KMS-11 (cell line): ENCODE data around the gene AIMP2.

Experiments used
- H2AFZ ChIP-seq: fragments of 200-600 bp; sonication (generic); 2 replicates; pipeline ENCODE4 v1.6.1; 2016; ENCODE audit warnings: antibody characterized with exemption, mixed run types, low read depth
- H3K27ac ChIP-seq: fragments of 200-600 bp; sonication (generic); 2 replicates; pipeline ENCODE4 v1.6.1; 2016; ENCODE audit warnings: mild to moderate bottlenecking, mixed run types
- H3K27me3 ChIP-seq: fragments of 200-600 bp; sonication (generic); 2 replicates; pipeline ENCODE4 v1.6.1; 2017; ENCODE audit warnings: mild to moderate bottlenecking, low read depth, mixed run types, moderate library complexity; ENCODE audit not compliant: insufficient read depth
- H3K36me3 ChIP-seq: fragments of 200-600 bp; sonication (generic); 2 replicates; pipeline ENCODE4 v1.6.1; 2017; ENCODE audit warnings: mild to moderate bottlenecking, mixed run types; ENCODE audit not compliant: insufficient read depth
- H3K4me1 ChIP-seq: fragments of 200-600 bp; sonication (generic); 2 replicates; pipeline ENCODE4 v1.6.1; 2016; ENCODE audit warnings: mild to moderate bottlenecking, low read depth, mixed run types; ENCODE audit not compliant: poor library complexity, severe bottlenecking
- H3K4me2 ChIP-seq: fragments of 200-600 bp; sonication (generic); 2 replicates; pipeline ENCODE4 v1.7.0; 2016; ENCODE audit warnings: mild to moderate bottlenecking, mixed run types
- H3K4me3 ChIP-seq: fragments of 200-600 bp; sonication (generic); IDR thresholded peaks from 2 replicates; pipeline ENCODE4 v1.6.1; 2017; ENCODE audit warnings: low read depth, low read length, mixed read lengths; ENCODE audit not compliant: insufficient read depth
- H3K79me2 ChIP-seq: fragments of 200-600 bp; sonication (generic); 2 replicates; pipeline ENCODE4 v1.6.1; 2016; ENCODE audit warnings: low read depth, mixed run types; ENCODE audit not compliant: insufficient read depth
- H3K9ac ChIP-seq: fragments of 200-600 bp; sonication (generic); 2 replicates; pipeline ENCODE4 v1.6.1; 2016; ENCODE audit warnings: mild to moderate bottlenecking, mixed run types
- H4K20me1 ChIP-seq: fragments of 200-600 bp; sonication (generic); 2 replicates; pipeline ENCODE4 v1.6.1; 2016; ENCODE audit warnings: mild to moderate bottlenecking, mixed run types; ENCODE audit not compliant: insufficient read depth
- CTCF ChIP-seq: fragments of 200-600 bp; sonication (generic); conservative IDR thresholded peaks from 2 replicates; pipeline ENCODE4 v1.6.1; 2017; ENCODE audit warnings: low read depth, mild to moderate bottlenecking, antibody characterized with exemption, low read length, moderate library complexity, mixed read lengths

The AIMP2 gene

GRCh38 chr7:6032167-6032566 lies 23.1 kb downstream of the AIMP2 start:
- no peak overlapping the region for H3K27ac ChIP-seq
- peaks cover 4% of the 10 kb centered on the region; the same call in 1 of the 2 replicates for H3K36me3 ChIP-seq
- TF ChIP-seq CTCF, result no peak
- no peaks in the 10 kb centered on the region for H3K27me3 ChIP-seq
- no peak overlapping the region for H3K4me2 ChIP-seq
- H3K9ac ChIP-seq, result no peak overlapping the region
- H3K4me1 ChIP-seq, result no peaks in the 10 kb centered on the region
- H3K4me3 ChIP-seq, result no peak overlapping the region
- no peaks in the 10 kb centered on the region for H4K20me1 ChIP-seq
- H2AFZ ChIP-seq, result no peak overlapping the region
- H3K79me2 ChIP-seq, result 0 out of 2 replicates have a peak, but pooled peaks cover 4% of the 10 kb centered on the region

GRCh38 chr7:6032641-6033040 lies 23.6 kb downstream of the AIMP2 start:
- H3K4me2 ChIP-seq, result no peak overlapping the region
- 0 out of 2 replicates have a peak, but pooled peaks cover 4% of the 10 kb centered on the region for H3K79me2 ChIP-seq
- H3K27ac ChIP-seq, result no peak overlapping the region
- no peak overlapping the region for H3K4me3 ChIP-seq
- no peaks in the 10 kb centered on the region for H4K20me1 ChIP-seq
- no peak overlapping the region for H2AFZ ChIP-seq
- no peaks in the 10 kb centered on the region for H3K4me1 ChIP-seq
- TF ChIP-seq CTCF, result no peak
- no peak overlapping the region for H3K9ac ChIP-seq
- peaks cover 4% of the 10 kb centered on the region; the same call in 1 of the 2 replicates for H3K36me3 ChIP-seq
- H3K27me3 ChIP-seq, result no peaks in the 10 kb centered on the region

GRCh38 chr7:6035165-6035564 lies 26.1 kb downstream of the AIMP2 start:
- H4K20me1 ChIP-seq, result no peaks in the 10 kb centered on the region
- no peaks in the 10 kb centered on the region for H3K36me3 ChIP-seq
- no peaks in the 10 kb centered on the region for H3K4me1 ChIP-seq
- no peak overlapping the region for H3K4me3 ChIP-seq
- no peak overlapping the region for H3K9ac ChIP-seq
- 0 out of 2 replicates have a peak, but pooled peaks cover 4% of the 10 kb centered on the region for H3K79me2 ChIP-seq
- H2AFZ ChIP-seq, result no peak overlapping the region
- no peak for TF ChIP-seq CTCF
- H3K27ac ChIP-seq, result no peak overlapping the region
- H3K27me3 ChIP-seq, result no peaks in the 10 kb centered on the region
- no peak overlapping the region for H3K4me2 ChIP-seq

- Histone ChIP-seq H3K36me3 (peaks cover 4% of the 10 kb centered on the region; the same call in 1 of the 2 replicates), H3K79me2 (0 out of 2 replicates have a peak, but pooled peaks cover 4% of the 10 kb centered on the region), H3K27me3 (no peaks in the 10 kb centered on the region), H3K4me2 (no peak overlapping the region), H3K27ac (no peak overlapping the region), H4K20me1 (no peaks in the 10 kb centered on the region), H2AFZ (no peak overlapping the region), H3K4me3 (no peak overlapping the region), H3K4me1 (no peaks in the 10 kb centered on the region), H3K9ac (no peak overlapping the region)
- TF ChIP-seq CTCF, result no peak
Measured at GRCh38 chr7:6035686-6036085, 26.6 kb downstream of the AIMP2 start.
